ENCODE measurements around the gene CRELD2. TPM values are rescaled to one million over a fixed set of nuclear protein-coding genes. Genes with fewer than 3 reads are reported as not detected.

Gene CRELD2
- total and polyA plus RNA-seq, 2 of the 8 experiments (the other 6 are each of a cell fraction or from before 2014, with no cell fraction given) = 24.5 to 36.6 TPM

DNA sequence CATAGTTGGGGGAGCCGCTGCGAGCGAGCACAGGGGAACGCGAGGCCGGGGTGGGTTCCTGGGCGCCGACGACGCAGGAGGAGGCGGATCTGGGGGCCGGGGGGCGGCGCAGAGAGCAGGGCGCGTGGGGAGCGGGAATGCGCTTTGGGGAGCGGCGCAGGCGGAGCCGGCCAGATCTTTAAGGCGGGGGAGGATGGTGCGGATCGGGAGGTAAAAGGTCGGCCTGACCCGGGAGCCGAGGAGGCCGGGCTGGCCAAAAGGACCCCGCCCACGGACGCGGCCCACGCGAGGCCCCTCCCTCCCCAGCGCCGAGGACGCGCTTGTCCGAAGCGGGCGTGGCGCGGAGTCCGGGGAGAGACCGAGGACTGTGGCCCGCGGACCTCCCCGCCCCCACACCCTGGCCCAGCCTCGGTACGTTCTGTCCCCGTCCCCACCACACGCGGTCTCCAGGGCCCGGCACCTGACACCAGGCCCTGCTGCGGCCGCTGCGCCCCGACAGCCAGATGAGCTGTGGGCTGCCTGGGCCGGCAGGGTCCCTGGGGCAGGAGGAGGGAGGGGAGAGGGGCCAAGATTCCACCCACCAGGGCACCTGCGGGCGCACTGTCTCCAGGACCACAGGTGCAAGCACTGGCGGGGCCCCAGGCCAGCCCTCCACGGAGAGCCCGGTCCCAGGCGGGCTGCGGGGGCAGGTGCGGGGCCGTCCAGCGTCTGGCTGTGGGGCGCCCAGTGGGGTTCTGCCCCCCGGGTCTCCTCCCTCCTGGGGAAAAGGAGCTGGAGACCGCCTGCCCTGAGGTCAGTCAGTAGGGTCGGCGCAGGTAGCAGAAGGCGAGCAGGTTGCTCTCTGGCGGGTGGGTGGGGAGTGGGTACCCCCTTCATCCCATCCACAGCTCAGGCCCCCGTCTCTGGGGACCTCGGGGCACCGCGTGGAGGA is 53.1 kb downstream of the CRELD2 start (continued):
- TF ChIP-seq, protein P1, sequence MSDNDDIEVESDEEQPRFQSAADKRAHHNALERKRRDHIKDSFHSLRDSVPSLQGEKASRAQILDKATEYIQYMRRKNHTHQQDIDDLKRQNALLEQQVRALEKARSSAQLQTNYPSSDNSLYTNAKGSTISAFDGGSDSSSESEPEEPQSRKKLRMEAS (IDR thresholded peaks at IDR 0.05) = peak; percentile 80
- no peak for TF ChIP-seq KDM5A (IDR thresholded peaks at IDR 0.05; ENCODE audit: low read length)
- no peak for TF ChIP-seq POU5F1 (IDR thresholded peaks at IDR 0.05; ENCODE audit: low read depth, low read length)
- TF ChIP-seq EZH2 (IDR thresholded peaks at IDR 0.05; ENCODE audit: low read depth, low read length, severe bottlenecking) = peak; percentile 49
- TF ChIP-seq GTF2F1 (IDR thresholded peaks at IDR 0.05; ENCODE audit: borderline replicate concordance, low read depth, low read length) = no peak
- no peak for TF ChIP-seq CBX5 (IDR thresholded peaks at IDR 0.05; ENCODE audit: low read depth, low read length)
- 0 out of 2 replicates have a peak, but pooled peaks have one; percentile 44 for TF ChIP-seq EGR1 (IDR thresholded peaks at IDR 0.05; ENCODE audit: borderline replicate concordance, low read depth, low read length)
- TF ChIP-seq TAF1 (IDR thresholded peaks at IDR 0.05; ENCODE audit: low read depth, low read length) = 0 out of 2 replicates have a peak, but pooled peaks have one; percentile 49
